Occipital lobe (tissue), 2 donors: ENCODE results near the gene F7. TPM values are rescaled to one million over a fixed set of nuclear protein-coding genes. Genes with fewer than 3 reads are reported as not detected.

Experiments used
- DNase-seq: peaks from one replicate; lab custom pipeline; 2025; lab: John Stamatoyannopoulos, UW
- total RNA-seq: library from RNA; depleted of rRNA; stranded (reverse); fragments of >200 nt; gene quantifications from one replicate; pipeline ENCODE4 v1.2.3, GENCODE V29; 2014

The F7 gene
- total RNA-seq, 1 donor from 2014 or later, result 0.16 TPM

- DNase-seq, result no peak
Observed at GRCh38 chr13:113117911-113118260, 12.3 kb downstream of the F7 start.

- no peak for DNase-seq
Observed at GRCh38 chr13:113118261-113119021, 12.8 kb downstream of the F7 start.

GRCh38 chr13:113119166-113119821 lies 13.7 kb downstream of the F7 start:
- no peak for DNase-seq

- no peak for DNase-seq
Observed at GRCh38 chr13:113119822-113120189, 14.2 kb downstream of the F7 start.

- no peak for DNase-seq
Observed at GRCh38 chr13:113120300-113121182, 14.9 kb downstream of the F7 start.

GRCh38 chr13:113121183-113121927 lies 15.8 kb downstream of the F7 start:
- no peak for DNase-seq

GRCh38 chr13:113121928-113122471 lies 16.4 kb downstream of the F7 start:
- DNase-seq, result no peak

GRCh38 chr13:113122550-113123225 lies 17.1 kb downstream of the F7 start, which contains the start of gene F10:
F10 (plus strand) TSS chr13:113122799; CDS start chr13:113122856, 57 bp downstream.
- no peak for DNase-seq

- DNase-seq, result no peak
Observed at GRCh38 chr13:113123226-113124201, 17.9 kb downstream of the F7 start.

- DNase-seq, result no peak
Observed at GRCh38 chr13:113124211-113124970, 18.8 kb downstream of the F7 start.

- no peak for DNase-seq
Observed at GRCh38 chr13:113125506-113126264, 20.1 kb downstream of the F7 start.

GRCh38 chr13:113126265-113127150 lies 20.9 kb downstream of the F7 start:
- DNase-seq, result no peak

- DNase-seq, result no peak
Observed at GRCh38 chr13:113129480-113129879, 23.9 kb downstream of the F7 start.

GRCh38 chr13:113129921-113130750 lies 24.5 kb downstream of the F7 start:
- DNase-seq, result no peak

- no peak for DNase-seq
Observed at GRCh38 chr13:113135281-113135760, 29.7 kb downstream of the F7 start.
